ENCODE results near the gene BAG5. TPM values are rescaled to one million over a fixed set of nuclear protein-coding genes. Genes with fewer than 3 reads are reported as not detected.

BAG5 gene
- total RNA-seq, 1 experiment from 2014 or later: 29.2 TPM

- TF ChIP-seq AR (CRISPR knock-in tag; IDR thresholded peaks at IDR 0.05) (no peak), JUN (CRISPR knock-in tag; IDR thresholded peaks at IDR 0.05) (0 out of 2 replicates have a peak, but pooled peaks have one; percentile 23), RORB (CRISPR knock-in tag; IDR thresholded peaks at IDR 0.05) (no peak), E2F5 (CRISPR knock-in tag; IDR thresholded peaks at IDR 0.05) (0 out of 2 replicates have a peak, but pooled peaks have one; percentile 31), ZNF138 (CRISPR knock-in tag; conservative IDR thresholded peaks at IDR 0.05) (no peak), IRF2 (CRISPR knock-in tag; IDR thresholded peaks at IDR 0.05; ENCODE audit: borderline replicate concordance, low read depth) (no peak), ZBTB21 (CRISPR knock-in tag; IDR thresholded peaks at IDR 0.05; ENCODE audit: borderline replicate concordance) (no peak), PRRX2 (CRISPR knock-in tag; IDR thresholded peaks at IDR 0.05) (no peak), NFYB (CRISPR knock-in tag; conservative IDR thresholded peaks at IDR 0.05; ENCODE audit: low read depth) (no peak), GRHL2 (CRISPR knock-in tag; IDR thresholded peaks at IDR 0.05; ENCODE audit: insufficient replicate concordance, severe bottlenecking) (no peak), ZNF219 (CRISPR knock-in tag; IDR thresholded peaks at IDR 0.05; ENCODE audit: borderline replicate concordance) (no peak), ZNF396 (CRISPR knock-in tag; IDR thresholded peaks at IDR 0.05; ENCODE audit: borderline replicate concordance) (no peak), MLX (CRISPR knock-in tag; IDR thresholded peaks at IDR 0.05) (0 out of 2 replicates have a peak, but pooled peaks have one; percentile 28), MYBL2 (CRISPR knock-in tag; IDR thresholded peaks at IDR 0.05) (no peak), CREM (CRISPR knock-in tag; IDR thresholded peaks at IDR 0.05) (0 out of 2 replicates have a peak, but pooled peaks have one; percentile 66), OVOL2 (CRISPR knock-in tag; IDR thresholded peaks at IDR 0.05; ENCODE audit: borderline replicate concordance) (no peak), CREB1 (CRISPR knock-in tag; IDR thresholded peaks at IDR 0.05) (no peak), FOXP1 (CRISPR knock-in tag; IDR thresholded peaks at IDR 0.05; ENCODE audit: borderline replicate concordance) (0 out of 2 replicates have a peak, but pooled peaks have one; percentile 4), CBFB (CRISPR knock-in tag; IDR thresholded peaks at IDR 0.05; ENCODE audit: low read depth) (no peak), ZNF532 (CRISPR knock-in tag; IDR thresholded peaks at IDR 0.05; ENCODE audit: borderline replicate concordance) (no peak)
- TF ChIP-seq, protein P1, sequence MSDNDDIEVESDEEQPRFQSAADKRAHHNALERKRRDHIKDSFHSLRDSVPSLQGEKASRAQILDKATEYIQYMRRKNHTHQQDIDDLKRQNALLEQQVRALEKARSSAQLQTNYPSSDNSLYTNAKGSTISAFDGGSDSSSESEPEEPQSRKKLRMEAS (CRISPR knock-in tag; IDR thresholded peaks at IDR 0.05): peak; percentile 52; the same call in 1 of the 2 replicates
- TF ChIP-seq, protein P2, sequence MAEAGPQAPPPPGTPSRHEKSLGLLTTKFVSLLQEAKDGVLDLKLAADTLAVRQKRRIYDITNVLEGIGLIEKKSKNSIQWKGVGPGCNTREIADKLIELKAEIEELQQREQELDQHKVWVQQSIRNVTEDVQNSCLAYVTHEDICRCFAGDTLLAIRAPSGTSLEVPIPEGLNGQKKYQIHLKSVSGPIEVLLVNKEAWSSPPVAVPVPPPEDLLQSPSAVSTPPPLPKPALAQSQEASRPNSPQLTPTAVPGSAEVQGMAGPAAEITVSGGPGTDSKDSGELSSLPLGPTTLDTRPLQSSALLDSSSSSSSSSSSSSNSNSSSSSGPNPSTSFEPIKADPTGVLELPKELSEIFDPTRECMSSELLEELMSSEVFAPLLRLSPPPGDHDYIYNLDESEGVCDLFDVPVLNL (CRISPR knock-in tag; IDR thresholded peaks at IDR 0.05; ENCODE audit: borderline replicate concordance, low read depth): no peak
- TF ChIP-seq, protein P3, sequence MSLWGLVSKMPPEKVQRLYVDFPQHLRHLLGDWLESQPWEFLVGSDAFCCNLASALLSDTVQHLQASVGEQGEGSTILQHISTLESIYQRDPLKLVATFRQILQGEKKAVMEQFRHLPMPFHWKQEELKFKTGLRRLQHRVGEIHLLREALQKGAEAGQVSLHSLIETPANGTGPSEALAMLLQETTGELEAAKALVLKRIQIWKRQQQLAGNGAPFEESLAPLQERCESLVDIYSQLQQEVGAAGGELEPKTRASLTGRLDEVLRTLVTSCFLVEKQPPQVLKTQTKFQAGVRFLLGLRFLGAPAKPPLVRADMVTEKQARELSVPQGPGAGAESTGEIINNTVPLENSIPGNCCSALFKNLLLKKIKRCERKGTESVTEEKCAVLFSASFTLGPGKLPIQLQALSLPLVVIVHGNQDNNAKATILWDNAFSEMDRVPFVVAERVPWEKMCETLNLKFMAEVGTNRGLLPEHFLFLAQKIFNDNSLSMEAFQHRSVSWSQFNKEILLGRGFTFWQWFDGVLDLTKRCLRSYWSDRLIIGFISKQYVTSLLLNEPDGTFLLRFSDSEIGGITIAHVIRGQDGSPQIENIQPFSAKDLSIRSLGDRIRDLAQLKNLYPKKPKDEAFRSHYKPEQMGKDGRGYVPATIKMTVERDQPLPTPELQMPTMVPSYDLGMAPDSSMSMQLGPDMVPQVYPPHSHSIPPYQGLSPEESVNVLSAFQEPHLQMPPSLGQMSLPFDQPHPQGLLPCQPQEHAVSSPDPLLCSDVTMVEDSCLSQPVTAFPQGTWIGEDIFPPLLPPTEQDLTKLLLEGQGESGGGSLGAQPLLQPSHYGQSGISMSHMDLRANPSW (CRISPR knock-in tag; conservative IDR thresholded peaks at IDR 0.05; ENCODE audit: low read depth): no peak
- TF ChIP-seq, protein P4, sequence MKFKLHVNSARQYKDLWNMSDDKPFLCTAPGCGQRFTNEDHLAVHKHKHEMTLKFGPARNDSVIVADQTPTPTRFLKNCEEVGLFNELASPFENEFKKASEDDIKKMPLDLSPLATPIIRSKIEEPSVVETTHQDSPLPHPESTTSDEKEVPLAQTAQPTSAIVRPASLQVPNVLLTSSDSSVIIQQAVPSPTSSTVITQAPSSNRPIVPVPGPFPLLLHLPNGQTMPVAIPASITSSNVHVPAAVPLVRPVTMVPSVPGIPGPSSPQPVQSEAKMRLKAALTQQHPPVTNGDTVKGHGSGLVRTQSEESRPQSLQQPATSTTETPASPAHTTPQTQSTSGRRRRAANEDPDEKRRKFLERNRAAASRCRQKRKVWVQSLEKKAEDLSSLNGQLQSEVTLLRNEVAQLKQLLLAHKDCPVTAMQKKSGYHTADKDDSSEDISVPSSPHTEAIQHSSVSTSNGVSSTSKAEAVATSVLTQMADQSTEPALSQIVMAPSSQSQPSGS (CRISPR knock-in tag; IDR thresholded peaks at IDR 0.05; ENCODE audit: borderline replicate concordance, low read depth): no peak
Observed at GRCh38 chr14:103542605-103543088, 19.8 kb downstream of the BAG5 start (continued).

Measured in WTC11 (cell line).